HG02588 (cell line): Measurements from ENCODE around the gene PRKAG2.
"Not testable (repeated sequence)": the region's sequence is repeated elsewhere in the genome, so short reads cannot be mapped to it uniquely, and the experiment has no call there.

Experiments
- ATAC-seq: cut with Tn5 transposase; IDR thresholded peaks from one replicate; pipeline ENCODE4 v1.9.1; 2021; ENCODE audit warnings: mild to moderate bottlenecking, moderate library complexity; ENCODE audit not compliant: unreplicated experiment

The PRKAG2 gene

DNA sequence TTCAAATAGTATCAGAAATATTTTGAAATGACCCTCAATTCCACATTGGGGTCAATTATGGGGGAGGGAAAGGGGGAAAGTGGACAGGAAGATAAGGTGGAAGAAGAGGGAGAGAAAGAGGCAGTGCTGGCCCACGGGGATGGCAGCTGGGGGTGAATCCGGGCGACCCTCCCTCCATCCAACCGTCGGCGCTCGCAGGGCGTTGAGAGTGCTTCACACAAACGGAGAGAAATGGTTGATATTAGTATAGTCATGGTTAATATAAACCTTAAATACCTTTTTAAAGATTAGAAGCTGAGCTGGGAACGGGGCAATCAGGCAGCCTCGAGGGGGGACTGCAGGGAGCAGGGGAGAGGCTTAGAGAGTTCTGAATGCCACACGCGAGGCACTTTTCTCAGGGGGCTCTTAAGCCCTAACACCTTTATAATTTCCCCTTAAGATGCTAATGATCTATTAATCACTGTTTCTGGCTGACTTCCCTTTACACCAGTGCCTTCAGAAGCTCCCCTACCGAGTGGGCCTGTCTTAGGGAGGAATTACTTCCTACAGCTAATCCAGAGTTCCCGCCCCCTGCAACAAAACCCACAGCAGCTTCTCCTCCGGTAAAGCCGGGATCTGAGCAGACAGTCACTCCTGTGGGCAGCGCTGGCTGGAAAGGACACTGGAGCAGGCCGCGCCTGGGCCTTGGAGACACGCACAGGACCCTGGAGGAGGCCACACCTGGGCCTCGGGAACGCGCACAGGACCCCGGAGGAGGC, 39.5 kb downstream of the PRKAG2 start:
- ATAC-seq: no peak

GRCh38 chr7:151836927-151837205, 40.0 kb downstream of the PRKAG2 start:
- no peak for ATAC-seq

DNA sequence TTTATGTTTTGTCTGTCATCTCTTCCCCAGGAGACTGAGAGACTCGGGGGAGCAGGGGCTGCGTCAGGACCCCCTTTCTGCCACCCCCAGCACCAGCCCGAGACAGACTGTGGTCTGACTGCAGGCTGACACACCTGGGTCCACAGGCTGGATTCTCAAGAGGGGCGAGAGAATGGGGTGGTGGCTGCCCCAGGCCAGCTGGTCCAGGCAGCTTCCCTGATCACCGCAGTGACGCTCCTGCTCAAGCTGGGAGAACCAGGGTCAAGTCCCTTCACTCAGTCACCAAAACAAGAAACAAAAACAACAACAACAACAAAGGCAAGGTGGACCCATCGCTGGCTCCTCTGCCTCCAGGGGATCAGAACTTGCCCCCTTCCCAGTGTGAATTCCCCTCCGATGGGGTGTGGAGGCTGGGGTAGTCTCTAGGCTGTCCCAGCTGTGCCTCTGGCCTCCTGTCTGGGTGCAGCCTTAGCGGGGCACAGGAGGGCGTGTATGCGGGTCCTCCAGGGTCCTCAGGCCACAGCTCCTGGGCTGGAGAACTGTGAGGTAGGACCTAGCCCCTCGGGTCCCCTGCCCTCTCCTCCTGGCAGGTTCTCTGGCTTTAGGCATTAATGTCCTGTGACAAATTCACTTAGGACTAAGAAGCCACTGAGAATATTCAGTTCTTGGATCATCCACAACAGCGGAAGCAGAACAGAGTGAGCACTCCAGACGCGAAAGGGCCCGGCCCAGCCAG, 40.6 kb downstream of the PRKAG2 start:
- ATAC-seq: no peak

GRCh38 chr7:151835636-151836035, 41.3 kb downstream of the PRKAG2 start:
- no peak for ATAC-seq

DNA sequence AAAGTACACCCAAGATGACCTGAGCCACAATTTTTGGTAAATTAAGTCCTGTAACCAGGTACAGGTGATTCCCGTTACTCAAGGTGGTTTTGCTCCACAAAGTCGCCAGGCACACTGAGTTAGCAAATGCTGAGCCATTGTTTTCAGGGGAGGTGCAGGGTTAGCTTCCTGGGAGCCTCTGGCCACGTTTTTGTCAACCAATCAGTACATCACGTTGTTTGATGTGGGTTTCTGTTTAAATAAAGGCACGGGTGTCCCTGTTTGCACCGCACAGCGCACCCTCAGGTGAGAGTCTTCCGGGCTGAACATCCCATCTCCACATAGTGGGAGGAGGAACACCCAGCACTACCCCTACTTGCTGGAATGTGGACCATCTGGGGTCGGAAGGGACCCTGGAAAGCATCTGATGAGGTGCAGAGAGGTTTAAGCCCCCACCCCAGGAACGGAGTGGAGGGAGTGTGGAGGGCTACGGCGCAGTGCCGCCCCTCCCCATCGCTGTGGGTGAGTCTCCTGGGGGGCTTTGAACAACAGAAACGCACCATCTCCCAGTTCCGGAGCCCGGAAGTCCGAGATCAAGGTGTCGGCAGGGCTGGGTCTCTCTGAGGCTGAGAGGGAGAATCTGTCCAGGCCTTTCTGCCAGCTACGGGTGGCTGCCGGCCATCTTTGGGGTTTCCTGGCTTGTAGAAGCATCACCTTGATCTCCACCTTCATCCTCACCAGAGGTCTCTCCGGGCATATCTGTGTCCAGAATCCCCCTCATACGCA, 42.5 kb downstream of the PRKAG2 start:
- ATAC-seq: no peak

DNA sequence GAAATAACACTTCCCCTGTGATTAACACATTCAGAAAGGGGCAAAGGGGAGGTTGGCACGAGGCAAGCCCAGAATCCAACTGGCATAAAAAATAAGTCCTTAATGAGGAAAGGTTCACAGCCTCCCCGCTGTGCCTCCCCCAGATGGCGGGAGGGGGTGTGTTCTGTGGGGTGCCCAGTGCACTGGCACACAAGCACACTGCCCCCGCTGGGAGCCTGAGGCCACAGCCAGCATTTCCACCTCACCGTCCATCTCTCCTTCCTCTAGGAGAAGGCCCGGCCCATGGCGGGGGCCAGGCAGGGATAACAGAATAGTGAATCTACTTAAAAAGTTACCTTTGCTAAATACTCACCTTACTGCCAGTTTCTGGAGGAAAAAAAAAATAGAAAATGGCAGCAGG, 43.2 kb downstream of the PRKAG2 start:
- no peak for ATAC-seq

GRCh38 chr7:151833213-151833651, 43.7 kb downstream of the PRKAG2 start:
- ATAC-seq: no peak

- ATAC-seq: no peak
Observed at GRCh38 chr7:151832656-151833055, 44.3 kb downstream of the PRKAG2 start.

DNA sequence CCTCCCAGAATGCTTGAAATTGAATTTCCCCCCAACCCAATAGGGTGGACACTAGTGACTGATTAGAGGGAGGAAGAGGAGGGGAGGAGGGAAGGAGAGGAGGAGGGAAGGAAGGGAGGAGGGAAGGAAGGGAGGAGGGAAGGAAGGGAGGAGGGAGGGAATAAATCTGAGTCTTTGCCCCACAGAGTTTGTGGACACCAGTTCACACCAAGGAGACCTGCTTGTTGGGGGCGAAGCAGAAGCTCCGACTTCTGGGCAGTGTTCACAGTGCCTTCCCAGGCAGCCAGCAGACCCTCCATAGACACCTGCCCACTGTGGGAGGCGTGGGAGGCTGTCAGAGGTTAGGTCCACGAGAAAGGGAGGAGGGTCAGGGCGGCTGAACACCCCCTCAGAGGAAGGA, 44.8 kb downstream of the PRKAG2 start:
- no peak for ATAC-seq

DNA sequence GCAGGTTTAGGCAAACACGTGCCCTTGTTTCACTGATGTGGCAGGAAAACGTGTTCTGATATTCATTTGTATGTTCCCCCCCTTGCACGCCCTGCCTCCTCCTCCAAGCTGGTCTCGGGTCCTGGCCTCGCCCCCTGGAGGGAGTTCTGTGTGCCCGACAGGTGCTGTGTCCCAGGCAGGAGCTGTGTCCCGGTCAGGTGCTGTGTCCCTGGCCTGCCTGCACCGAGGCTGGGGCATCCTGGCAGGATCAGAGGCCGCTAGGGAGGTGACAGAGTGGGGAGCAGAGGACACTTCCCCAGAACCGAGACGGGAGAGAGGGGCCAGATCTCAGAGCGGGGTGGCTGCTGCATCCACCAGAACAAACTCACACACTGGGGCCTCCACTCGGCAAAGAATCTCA, 45.3 kb downstream of the PRKAG2 start:
- no peak for ATAC-seq

DNA sequence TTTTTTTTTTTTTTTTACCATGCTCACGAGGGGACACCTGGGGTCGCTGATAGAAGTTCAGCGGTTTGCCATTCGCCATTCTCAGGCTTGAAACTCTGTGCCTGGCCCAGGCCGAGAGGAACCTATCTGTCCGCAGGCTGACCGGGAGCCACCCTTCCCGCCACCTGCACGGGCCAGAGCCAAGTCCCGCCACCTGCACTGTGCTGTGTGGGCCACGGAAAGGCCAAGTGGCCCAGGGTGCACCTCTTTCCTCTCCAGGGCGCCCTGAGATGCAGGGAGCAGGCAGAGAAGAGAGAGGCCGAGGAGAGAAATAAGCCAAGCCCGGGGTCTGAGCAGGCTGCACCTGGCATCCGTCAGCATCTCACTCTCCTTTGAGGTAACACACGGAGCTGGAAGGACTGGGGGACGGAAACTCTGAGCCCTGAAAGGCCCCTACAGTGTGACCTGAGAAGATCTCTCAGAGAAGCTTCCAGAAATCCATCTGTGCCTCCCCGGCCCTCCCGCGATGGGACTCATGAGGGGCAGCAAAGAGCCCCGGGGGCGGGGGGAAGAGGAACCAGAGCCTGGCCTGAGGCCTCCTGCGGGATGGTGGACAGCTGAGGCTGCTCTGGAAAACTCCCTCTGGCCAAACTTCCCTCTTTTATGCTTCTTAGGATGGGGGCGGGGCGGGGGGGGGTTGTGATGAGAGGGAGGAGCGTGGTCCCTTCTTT, 46.6 kb downstream of the PRKAG2 start:
- no peak for ATAC-seq

DNA sequence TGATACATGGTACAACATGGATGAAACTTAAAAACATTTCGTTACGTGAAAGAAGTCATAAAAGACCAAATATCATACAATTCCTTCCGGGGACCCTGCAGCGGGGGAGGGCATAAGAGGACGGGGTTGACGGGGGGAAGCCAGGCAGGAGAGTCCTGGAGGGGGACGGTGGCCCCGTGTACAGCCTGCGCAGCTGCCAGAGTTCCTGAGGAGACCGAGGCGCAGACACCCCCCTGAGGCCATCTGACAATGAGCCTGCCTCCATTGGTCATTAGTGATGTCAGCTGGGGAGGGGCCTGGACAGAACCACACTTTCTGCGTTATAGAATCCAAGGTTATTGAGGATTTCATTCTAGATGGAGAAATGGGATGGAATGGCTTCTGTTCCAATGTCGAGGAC, 47.2 kb downstream of the PRKAG2 start:
- no peak for ATAC-seq

GRCh38 chr7:151827620-151828019, 49.3 kb downstream of the PRKAG2 start:
- ATAC-seq: no peak

DNA sequence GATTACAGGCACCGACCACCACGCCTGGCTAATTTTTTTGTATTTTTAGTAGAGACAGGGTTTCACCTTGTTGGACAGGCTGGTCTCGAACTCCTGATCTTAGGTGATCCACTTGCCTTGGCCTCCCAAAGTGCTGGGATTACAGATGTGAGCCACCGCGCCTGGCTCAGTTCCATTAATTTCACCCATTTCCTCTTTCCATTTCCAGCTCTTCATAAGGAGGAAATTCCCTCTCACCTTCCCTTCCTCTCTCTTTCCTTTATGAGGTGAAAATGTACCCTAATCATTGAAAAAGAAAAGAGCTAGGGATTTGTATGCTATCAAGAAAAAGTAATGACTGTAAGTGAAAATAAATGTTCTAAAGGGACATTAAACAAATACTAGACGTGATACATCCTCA, 50.6 kb downstream of the PRKAG2 start:
- ATAC-seq: not testable (repeated sequence)

DNA sequence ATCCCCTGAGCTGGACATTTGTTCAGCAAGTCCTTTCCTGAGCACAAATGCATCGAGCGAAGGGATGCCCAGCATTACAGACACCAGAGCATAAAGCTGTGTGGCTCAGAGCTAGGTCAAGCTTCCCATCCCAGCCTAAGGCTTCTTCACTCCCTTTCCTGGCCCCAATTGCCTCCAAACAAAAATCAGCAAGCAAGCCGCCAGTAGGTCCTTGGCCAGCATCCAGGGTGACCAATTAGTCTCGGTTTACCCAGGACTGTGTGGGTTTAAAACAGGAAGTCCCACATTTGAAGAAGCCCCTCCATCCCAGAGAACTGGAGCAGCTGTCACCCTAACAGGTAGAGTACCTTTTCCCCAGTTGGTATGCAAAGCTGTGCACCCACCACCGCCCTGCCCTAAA, 51.2 kb downstream of the PRKAG2 start:
- no peak for ATAC-seq

- no peak for ATAC-seq
Observed at GRCh38 chr7:151824373-151824933, 52.5 kb downstream of the PRKAG2 start.

DNA sequence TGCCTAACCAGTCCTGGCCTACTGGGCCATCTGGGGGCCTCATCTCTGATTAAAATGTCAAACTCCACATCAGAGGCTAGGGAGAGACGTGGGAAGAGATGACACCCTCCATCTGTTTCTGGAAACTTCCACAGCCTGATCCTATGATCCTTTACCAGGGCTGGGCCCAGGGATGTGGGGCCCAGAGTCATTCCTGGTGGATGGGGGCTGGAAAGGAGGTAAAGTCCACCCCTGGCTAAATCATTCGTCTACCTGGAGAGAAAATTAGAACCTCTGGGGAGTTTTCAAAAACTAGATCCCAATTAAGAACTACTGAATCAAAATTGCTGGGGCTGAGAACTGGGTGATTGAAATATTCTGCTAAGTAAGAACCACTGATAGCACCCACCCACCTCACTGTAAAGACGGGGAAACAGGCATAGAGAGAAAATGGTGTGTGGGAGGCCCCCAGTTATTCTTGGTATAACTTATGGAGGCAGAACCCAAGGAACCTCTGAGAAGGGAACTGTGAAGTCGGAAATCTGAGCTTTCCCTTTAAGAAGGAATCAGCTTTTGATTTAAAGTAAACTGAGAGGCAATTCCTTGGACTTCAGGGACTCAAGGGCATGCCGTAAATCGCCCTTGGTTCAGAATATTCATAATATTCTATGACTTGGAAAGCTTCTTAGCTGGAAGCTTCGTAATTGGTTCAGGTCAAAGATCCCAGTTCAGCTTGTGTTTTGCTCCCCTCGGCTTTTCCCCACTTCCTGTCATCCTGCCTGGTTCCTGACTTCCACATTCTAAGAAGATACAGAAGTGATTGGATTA, 53.1 kb downstream of the PRKAG2 start:
- ATAC-seq: no peak

DNA sequence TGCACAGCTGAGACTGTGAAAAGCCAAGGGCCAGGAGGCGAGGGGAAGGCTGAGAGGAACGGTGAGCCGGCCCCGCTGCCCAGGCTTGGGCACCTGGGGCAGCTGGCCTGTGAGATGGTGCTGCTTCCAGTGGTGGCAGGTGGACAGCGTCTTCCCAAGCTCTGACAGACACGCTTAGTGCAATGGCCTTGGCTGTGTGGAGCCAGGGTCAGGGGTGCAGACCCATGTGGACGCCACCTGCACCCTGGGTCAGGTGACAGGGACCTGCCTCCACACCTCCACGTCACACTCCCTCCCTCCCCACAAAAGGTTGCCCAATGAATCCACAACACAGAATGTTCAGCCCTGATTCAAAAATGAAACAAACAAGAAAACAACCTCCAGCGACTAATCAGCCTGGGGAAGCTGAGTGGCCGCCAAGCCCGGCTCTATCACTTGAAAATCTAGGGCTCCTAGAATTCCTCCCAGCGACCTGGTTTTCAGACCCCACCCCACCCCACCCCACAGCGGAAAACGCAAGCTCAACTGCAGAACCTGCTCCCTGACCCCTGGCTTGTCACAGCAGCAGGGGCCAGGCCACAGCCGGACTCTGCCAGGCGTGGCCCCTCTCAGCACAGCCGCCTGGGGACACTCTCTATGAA, 54.3 kb downstream of the PRKAG2 start:
- ATAC-seq: no peak

DNA sequence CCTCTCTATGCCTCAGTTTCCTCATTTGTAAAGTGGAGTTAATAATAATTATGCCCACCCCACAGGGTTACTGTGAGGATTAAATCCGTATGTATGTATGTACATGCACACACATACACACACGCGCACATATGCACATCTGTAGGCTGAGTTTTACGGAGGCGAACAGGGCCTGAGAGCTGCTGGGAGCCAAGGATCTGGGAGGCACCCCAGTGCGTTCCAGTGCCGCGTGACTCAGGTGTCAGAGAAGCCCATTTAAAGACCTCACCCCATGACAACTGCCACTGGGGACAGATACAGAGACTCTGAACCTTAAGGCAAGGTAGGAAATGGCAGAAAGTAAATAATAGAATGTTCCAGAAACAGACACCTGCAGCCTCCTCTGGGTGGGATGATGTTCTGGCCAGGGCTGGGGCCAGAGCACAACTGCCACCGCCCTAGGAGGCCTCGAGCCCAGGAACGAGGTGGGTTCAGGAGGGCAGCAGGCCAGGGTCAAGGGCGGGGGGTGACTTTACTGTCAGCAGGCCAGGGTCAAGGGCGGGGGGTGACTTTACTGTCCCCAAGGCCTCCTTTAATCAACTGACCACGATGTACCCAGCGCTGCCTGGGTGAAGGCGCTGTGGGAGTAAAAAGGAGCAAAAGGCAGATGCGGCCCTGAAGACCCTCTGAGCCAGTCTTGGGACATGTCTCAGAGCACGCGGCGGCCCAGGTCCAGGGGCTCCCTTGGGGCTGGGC, 54.9 kb downstream of the PRKAG2 start:
- no peak for ATAC-seq
